ENCODE measurements around the gene NFATC3. TPM values are rescaled to one million over a fixed set of nuclear protein-coding genes. Genes with fewer than 3 reads are reported as not detected.

NFATC3 gene
- total and polyA plus RNA-seq, 2 of the 8 experiments (the other 6 are each of a cell fraction or from before 2014, with no cell fraction given), result 17.6 to 34.5 TPM

DNA sequence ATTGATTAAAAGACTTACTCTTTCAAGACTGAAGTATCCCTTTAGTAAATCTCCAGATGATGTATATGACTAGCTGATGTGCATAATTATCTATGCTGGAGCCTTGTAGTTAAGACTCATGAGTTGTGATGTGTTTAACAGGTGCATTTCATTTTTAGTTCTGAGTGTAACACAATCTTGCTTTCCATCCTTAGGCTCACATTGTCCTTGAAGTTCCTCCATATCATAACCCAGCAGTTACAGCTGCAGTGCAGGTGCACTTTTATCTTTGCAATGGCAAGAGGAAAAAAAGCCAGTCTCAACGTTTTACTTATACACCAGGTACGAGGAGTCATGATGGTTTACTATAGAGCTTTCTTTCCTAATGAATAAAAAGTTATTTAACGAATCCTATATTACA is 97.9 kb downstream of the NFATC3 start (continued):
- TF ChIP-seq CHD7 (IDR thresholded peaks at IDR 0.05; ENCODE audit: insufficient replicate concordance, low read length), result no peak
- no peak for TF ChIP-seq RNF2 (IDR thresholded peaks at IDR 0.05; ENCODE audit: borderline replicate concordance, low read depth, low read length, missing control alignments, poor library complexity, severe bottlenecking)
- TF ChIP-seq RFX5 (IDR thresholded peaks at IDR 0.05; ENCODE audit: borderline replicate concordance, low read depth, low read length), result no peak
- TF ChIP-seq ATF2 (IDR thresholded peaks at IDR 0.05; ENCODE audit: low read length), result no peak
- no peak for TF ChIP-seq NRF1 (IDR thresholded peaks at IDR 0.05; ENCODE audit: low read depth, low read length)

Data from H1 (cell line).